NCI-H460 (cell line): ENCODE measurements around the gene DUOXA1. TPM values are rescaled to one million over a fixed set of nuclear protein-coding genes. Genes with fewer than 3 reads are reported as not detected.
"Not testable (repeated sequence)": the region's sequence is repeated elsewhere in the genome, so short reads cannot be mapped to it uniquely, and the experiment has no call there.

Experiments
- DNase-seq: peaks from one replicate; pipeline ENCODE4 v3.0.0-alpha.2; 2016; ENCODE audit warnings: low read depth; ENCODE audit errors: extremely low read depth
- total RNA-seq: library from RNA; depleted of rRNA; stranded (reverse); fragments of >200 nt; shearing (Covaris generic); gene quantifications from 2 replicates; pipeline ENCODE4 v1.2.3, GENCODE V29; 2014

The DUOXA1 gene
- total RNA-seq, 1 experiment from 2014 or later: 0.97 TPM

DNA sequence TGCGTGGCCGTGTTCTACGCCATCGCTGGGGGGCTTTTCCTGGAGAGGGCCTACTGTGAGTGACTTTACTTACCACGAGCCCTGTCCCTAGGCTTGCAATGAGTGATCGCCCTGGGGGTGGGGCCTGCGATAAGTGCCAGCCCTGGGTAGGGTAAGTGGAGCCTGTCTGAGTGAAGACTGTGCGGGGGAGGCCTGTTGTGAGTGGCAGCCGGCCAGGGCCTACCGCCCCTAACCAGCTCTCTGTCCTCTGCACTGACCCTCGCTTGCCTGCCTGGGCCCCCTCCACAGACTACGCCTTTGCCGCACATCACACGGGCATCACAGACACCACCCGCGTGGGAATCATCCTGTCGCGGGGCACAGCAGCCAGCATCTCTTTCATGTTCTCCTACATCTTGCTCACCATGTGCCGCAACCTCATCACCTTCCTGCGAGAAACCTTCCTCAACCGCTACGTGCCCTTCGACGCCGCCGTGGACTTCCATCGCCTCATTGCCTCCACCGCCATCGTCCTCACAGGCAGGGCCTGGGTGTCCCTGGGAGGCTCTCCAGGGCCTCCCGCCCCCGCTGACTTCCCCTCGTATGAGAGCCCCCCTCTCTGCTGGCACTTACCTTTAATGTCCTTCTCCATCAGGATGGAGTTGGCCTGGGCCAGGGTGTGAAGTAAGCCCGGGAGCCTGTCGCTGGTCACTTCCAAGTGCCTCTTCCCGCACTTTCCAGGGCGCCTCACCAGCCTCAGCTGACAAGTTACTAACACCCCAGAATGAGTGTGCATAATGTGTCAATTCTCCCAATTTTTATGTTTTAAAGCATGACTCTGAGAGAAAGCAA, 22.5 kb upstream of the DUOXA1 start:
- no peak for DNase-seq

DNA sequence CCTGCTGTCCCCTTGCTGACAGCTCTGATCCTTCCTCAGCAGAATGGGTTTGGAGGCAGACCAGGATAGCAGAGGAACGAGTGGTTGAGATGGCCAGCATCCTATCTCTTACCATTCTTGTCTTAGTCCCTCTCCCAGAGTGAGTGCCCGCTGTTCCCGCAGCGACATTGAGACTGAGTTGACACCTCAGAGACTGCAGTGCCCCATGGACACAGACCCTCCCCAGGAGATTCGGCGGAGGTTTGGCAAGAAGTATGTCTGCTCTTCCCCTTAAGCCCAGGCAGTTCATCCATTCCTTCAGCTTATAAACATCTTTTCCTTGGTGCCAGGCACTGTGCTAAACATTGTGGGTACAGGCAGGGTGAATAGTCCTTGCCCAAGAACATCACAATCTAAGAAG, 21.3 kb upstream of the DUOXA1 start:
- no peak for DNase-seq

DNA sequence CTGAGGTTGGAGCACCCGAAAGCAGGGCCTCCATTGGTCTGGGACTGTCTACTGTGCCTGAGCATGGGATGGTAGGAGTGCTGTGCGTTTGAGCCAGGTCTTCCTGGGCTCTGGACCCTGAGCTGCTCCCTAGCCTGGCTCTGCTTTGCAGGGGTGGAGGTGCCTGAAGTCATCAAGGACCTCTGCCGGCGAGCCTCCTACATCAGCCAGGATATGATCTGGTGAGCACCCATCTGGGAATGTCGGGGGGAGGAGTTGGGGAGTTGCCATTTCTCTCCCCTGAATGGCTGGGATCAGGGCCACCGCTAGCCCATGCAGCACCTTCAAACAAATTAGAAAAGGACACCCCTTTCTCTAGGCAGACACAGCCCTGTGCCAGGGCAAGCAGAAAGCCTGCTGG, 20.8 kb upstream of the DUOXA1 start:
- no peak for DNase-seq

DNA sequence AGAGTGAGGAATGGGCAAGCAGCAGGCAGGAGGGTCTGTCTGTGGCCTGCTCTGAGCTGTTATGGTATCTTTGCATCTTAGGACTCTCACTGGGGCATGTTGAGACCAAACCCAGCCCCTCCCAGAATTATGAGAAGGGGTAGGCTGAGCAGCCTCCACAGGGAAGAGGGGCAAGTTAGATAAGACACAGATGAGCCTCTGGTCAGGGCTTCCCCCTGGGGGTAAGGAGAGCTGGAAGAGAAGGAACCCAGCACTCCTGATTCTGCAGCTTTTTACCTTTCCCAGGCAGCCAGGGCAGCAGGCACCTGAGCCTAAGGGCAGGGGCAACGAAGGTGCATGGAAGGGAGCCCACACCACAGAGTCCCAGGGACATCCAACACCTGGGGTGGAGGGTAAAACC, 19.4 kb upstream of the DUOXA1 start:
- no peak for DNase-seq

DNA sequence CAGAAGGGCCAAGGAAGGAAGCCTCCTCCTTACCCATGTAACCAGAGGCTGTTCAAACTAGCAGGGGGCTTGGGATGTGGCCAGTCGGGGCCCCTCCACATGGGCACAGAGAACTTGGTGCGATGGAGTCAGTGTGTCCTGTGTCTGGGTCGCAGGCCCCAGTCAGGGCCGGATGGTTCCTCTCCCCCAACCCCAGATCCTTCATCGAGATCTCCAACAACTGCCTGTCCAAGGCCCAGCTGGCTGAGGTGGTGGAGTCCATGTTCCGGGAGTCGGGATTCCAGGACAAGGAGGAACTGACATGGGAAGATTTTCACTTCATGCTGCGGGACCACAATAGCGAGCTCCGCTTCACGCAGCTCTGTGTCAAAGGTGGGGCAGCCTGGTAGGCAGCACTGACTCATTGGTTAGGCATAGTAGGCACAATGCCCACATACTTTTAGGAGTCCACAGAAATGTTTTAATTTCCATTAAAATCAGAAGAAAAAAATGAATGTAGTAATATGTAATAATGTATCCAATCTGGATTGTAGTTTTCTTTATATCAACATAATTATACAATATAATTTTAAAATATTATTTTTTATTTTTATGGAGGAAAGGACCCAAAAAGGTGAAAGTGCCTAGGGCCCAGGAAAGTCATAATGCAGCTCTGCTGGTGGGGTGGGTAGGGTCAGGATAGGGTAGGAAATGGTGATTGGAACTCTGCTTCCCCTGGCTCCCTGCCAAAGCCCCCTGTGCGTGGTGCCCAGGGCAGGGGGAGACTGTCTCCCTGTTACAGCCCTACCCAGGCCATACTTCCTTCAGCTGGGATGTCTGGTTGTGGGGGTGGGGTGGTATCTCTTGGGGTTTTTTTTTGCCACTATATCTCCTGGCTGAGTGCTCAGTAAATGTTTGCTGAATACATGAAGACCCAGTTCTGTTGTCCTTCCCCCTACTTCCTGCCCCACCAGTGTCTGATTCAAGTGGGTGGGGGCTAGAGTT, 18.7 kb upstream of the DUOXA1 start:
- DNase-seq: no peak

DNA sequence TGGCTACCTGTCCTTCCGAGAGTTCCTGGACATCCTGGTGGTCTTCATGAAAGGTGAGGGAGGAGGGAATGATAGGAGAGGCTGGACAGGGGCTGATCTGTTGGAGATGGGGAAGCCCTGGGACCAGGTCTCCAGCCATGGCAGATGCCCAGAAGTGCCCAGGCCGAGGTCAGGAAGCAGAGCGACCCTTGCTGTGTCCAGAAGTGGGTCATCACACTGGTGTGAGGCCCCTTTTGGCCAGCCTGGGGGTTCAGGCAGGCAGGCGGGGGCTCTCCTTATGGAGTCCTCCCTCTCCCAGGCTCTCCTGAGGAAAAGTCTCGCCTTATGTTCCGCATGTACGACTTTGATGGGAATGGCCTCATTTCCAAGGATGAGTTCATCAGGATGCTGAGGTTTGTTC, 17.9 kb upstream of the DUOXA1 start:
- DNase-seq: no peak

DNA sequence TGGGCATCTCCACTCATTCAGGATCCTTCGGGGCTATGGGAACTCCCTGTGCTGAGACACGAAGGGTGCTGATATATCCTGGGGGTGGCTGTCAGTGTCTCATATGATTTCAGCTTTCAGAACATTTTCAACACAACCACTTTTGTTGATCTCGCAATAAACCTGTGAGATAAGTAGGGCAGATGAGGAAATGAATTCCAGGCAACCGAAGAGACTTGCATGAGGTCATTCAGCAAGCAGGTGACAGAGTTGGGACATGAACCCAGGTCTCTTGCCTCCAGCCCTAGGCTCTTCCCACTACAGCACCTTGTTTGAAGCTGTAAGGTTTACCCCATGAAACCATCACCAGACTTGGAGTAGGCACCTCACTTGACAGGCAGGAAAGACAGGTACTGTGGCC, 16.7 kb upstream of the DUOXA1 start:
- no peak for DNase-seq

DNA sequence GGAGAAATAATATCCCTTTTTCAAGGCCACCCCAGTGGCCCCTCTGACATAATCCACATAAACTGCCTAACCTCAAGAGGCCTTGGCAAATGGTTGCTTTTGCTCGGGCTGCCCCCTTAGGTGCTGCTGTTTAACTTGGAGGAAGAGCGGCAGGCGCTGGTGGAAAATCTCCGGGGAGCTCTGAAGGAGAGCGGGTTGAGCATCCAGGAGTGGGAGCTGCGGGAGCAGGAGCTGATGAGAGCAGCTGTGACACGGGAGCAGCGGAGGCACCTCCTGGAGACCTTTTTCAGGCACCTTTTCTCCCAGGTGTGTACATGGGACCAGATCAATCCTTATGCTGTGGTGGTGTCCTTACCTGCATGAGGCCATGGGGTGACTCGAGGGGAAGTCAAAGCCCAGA, 15.1 kb upstream of the DUOXA1 start:
- no peak for DNase-seq

DNA sequence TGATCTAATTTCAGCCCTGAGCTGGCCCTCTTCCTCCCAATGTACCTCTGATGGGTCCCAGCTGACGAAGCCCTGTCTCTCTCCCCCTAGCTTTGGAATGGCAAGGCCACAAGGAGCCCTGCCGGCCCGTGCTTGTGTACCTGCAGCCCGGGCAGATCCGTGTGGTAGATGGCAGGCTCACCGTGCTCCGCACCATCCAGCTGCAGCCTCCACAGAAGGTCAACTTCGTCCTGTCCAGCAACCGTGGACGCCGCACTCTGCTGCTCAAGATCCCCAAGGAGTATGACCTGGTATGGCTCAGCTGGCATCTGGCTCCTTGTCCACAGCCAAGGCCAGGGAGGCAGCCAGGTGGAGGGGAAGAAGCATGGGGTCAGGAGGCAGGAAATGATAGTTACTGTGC, 14.3 kb upstream of the DUOXA1 start:
- no peak for DNase-seq

DNA sequence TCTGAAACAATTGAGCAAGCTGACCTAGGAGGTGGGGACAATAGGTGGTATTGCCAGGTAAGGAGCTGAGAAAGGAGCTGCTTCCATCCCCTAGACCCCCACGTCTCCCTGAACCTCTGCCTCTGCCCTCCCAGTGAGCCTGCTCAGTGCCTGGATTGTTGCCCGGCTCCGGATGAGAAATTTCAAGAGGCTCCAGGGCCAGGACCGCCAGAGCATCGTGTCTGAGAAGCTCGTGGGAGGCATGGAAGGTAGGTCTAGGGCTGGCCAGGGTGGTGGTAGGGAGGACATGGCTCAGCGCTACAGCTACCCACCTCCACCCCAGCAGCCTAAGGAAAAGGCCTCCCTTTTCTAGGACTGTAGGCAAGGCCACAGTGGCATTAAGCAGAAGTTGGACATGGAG, 13.4 kb upstream of the DUOXA1 start:
- no peak for DNase-seq

DNA sequence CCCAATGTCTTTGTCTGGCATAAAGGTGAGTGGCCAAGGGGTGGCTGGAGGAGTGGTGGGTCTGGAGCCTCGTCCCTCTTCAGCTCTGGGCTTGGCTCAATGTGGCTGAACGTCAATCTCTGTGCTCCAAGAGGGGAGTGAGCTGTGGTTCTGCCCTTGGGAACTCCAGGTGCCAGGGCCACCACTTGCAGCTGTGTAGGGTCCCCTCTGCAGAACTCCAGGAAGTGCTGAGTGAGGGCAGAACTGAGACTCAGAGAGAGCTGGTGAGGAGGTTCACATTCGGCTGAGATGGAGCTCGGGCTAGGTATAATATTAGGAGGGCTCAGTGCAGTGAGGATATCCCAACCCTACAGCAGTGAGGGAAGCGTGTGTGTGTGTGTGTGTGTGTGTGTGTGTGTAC, 11.7 kb upstream of the DUOXA1 start:
- DNase-seq: no peak

DNA sequence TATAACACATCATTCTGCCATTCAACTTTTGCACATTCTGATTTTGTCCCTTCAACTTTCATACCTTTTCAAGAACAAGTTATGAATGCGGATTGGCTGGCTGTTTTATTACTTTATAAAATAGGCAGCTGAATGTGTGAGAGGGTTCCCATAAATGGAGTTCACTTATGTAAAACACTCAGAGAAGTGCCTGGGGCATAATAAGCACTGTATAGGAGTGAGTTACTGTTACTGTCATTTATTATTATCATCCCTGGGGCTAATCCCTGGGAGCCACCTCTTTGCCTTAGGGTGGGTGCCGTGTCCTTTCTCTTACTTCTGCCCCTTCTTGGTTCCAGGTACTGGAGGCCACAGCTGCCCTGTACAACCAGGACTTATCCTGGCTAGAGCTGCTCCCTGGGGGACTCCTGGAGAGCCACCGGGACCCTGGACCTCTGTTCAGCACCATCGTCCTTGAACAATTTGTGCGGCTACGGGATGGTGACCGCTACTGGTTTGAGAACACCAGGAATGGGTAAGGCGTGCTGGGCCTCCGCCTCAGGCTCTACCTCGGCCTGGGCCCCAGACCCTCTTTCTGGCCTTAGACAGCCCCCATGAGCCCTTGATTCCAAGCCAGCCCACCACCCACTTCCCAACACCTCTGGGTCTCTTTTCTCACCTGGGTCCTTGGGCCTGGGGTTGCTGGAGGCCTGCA, 11.0 kb upstream of the DUOXA1 start:
- no peak for DNase-seq

DNA sequence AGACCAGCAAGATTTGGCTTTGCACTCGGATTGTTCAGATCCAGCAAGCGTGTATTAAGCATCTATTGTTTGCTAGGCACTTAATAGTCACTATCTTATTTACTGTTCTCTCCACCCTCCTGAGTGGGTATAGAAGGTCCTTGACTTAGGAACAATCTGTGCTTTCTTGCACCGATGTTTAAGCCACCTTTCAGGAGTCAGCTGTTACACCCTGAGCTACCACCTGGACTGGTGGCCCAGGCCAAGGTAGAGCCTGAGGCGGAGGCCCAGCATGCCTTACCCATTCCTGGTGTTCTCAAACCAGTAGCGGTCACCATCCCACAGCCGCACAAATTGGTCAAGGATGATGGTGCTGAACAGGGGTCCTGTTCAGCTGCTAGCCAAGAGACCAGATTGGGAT, 10.1 kb upstream of the DUOXA1 start:
- no peak for DNase-seq

DNA sequence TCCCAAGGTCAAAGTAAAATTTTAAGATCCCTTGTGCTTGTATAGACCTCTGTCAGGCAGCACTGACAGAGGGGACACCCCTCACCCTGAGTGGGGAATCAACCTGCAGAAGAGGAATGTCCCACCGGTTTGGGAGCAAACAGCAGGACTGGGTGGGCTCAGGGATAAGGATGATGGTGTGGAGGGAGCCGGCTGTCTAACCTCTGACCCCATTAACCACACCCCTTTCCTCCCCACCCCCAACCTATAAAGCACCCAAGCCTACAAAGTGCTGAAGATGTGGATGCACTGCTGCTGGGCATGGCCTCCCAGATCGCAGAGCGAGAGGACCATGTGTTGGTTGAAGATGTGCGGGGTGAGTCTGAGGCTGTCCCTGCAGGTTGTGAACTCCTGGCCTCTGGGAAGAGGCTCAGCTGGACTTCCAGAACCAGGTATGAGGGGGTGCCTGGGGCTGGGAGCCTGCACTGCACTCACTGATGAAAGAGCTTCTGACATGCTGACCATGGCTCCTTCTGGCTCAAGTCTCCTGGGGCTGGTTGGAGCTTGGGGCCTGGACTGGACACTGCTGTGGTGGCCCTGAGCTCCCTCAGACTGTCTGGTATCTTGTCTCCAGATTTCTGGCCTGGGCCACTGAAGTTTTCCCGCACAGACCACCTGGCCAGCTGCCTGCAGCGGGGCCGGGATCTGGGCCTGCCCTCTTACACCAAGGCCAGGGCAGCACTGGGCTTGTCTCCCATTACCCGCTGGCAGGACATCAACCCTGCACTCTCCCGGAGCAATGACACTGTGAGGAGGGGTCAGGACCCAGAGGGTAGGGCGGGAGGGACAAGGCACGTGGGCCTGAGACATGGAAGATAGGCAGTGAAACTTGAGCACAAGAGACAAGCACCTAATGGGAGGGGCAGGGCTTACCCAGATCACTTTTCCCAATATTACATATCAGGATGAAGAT, 9.4 kb upstream of the DUOXA1 start:
- DNase-seq: no peak

DNA sequence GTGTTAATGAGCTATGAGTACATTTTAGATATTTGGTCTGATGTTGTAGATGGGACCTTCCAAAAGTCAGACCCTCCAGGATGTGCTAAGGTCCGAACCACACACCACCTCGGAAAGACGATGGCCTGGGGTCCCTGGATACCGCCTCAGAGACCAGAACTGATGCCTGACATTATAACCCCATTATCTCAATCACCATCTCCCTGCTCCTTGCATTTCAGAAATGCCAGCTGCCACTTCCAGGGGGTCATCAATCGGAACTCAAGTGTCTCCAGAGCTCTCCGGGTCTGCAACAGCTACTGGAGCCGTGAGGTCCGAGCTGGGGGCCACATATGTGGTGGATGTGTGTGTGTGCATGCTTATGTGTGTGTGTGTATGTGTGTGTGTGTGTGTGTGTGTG, 8.0 kb upstream of the DUOXA1 start:
- no peak for DNase-seq

DNA sequence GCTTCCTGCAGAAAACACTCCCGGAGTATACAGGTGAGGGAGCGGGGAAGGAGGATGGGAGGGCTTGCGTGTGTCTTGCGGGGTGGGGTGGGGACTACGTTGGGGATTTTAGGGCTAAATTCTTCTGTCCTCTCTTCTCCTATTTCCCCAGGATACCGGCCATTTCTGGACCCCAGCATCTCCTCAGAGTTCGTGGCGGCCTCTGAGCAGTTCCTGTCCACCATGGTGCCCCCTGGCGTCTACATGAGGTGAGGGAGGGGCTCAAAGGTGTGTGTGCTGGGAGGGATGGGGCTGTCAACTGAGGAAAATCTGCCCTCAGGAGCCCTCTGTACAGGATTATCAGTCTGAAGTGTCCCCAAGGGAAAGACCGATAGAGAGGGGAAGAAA, 6.7 kb upstream of the DUOXA1 start:
- no peak for DNase-seq

DNA sequence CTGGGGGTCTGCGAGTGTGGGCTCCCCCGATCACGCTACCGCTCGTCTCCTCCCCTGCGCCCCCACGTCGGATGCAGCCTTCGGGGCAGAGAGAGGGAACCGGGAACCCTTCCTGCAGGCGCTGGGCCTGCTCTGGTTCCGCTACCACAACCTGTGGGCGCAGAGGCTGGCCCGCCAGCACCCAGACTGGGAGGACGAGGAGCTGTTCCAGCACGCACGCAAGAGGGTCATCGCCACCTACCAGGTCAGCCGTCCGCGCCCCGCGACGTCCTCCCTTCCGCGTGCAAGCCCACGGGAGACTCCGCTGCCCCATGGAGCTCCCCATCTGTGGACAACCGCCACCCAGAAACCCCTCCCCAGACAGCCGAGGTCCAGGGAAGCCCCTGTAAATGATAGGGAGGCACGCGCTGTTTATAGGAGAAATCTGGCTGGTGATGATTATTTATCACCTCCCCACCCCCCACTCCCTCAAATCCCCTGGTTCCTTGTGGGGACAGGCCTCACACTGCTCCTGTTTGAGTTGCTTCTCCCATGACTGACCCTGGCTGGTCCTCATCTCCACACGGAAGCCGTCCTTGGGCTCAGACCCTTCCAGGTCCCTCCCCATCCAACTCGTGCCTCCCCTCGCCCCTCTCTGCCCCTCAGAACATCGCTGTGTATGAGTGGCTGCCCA, 6.2 kb upstream of the DUOXA1 start:
- not testable (repeated sequence) for DNase-seq

DNA sequence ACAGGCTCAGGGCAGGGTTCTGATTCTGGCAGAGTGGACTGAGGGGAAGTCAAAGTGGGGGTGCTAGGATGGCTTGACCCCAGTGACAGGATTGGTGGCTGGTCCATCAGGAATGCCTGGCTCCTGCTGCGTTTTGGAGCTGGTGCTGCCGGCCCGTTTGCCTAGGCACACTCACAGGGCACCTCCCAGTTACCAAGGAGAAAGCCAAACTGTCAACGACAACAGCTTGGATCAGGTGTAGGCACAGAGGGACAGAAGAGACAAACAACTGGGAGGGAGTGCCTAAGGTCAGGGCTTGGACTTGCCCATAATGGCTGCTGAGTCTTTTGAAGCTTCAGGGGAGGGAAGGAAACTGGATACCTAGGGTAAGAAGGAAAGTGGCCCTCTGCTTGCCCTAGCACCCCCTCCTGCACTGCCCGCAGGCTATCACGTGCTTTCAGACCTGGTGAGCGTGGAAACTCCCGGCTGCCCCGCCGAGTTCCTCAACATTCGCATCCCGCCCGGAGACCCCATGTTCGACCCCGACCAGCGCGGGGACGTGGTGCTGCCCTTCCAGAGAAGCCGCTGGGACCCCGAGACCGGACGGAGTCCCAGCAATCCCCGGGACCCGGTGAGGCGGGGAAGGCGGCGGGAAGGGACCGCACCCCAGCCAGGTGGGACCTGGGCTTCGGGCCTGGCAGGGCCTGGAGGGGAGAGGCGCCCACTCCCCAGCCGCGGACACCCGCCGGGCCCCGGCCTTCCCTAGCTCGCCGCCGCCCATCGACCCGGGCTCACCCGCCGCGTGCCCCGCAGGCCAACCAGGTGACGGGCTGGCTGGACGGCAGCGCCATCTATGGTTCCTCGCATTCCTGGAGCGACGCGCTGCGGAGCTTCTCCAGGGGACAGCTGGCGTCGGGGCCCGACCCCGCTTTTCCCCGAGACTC, 5.3 kb upstream of the DUOXA1 start:
- no peak for DNase-seq
